Panc1 (cell line): ENCODE measurements around the gene RNASEH2B.

Source experiments
- SIN3A ChIP-seq: IDR thresholded peaks from 2 replicates; pipeline ENCODE4 v1.6.1; 2012; ENCODE audit warnings: low read depth, mild to moderate bottlenecking, low read length, moderate library complexity, borderline replicate concordance; ENCODE audit not compliant: insufficient read depth
- TF ChIP-seq, protein P1 (sequence below): fragments of 450-650 bp; IDR thresholded peaks from 2 replicates; pipeline ENCODE4 v1.5.1; 2017; ENCODE audit warnings: mild to moderate bottlenecking
- TF ChIP-seq, protein P2 (sequence below), 2 experiments: IDR thresholded peaks; 2 replicates each; pipeline ENCODE4 v1.6.1; 2011 to 2012; ENCODE audit warnings: low read depth in 2 of 2, control low read depth in 1 of 2, low read length in 1 of 2, mild to moderate bottlenecking in 1 of 2, moderate library complexity in 1 of 2; ENCODE audit not compliant: insufficient read depth in 1 of 2

DNA sequence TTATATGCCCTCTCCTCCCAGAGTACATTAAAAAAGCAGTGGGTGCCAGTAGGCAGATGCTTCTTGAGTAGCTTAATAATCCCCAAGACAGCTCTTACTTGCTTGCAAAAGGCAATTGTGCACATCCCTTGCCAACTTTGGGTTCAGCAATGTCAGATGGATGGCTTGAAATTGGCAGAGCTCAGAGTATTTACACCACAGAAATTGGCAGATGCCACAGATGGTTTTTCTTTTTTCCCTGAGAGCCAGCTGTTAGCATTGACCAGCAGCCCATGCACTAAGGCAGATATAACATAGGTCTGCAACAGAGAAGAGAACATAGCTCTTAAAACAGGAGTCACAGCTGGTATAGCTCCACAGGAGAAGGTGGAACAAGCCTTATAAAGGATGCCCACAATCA is 18.4 kb upstream of the RNASEH2B start:
- TF ChIP-seq, protein P1, sequence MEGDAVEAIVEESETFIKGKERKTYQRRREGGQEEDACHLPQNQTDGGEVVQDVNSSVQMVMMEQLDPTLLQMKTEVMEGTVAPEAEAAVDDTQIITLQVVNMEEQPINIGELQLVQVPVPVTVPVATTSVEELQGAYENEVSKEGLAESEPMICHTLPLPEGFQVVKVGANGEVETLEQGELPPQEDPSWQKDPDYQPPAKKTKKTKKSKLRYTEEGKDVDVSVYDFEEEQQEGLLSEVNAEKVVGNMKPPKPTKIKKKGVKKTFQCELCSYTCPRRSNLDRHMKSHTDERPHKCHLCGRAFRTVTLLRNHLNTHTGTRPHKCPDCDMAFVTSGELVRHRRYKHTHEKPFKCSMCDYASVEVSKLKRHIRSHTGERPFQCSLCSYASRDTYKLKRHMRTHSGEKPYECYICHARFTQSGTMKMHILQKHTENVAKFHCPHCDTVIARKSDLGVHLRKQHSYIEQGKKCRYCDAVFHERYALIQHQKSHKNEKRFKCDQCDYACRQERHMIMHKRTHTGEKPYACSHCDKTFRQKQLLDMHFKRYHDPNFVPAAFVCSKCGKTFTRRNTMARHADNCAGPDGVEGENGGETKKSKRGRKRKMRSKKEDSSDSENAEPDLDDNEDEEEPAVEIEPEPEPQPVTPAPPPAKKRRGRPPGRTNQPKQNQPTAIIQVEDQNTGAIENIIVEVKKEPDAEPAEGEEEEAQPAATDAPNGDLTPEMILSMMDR = no peak
- TF ChIP-seq, protein P2, sequence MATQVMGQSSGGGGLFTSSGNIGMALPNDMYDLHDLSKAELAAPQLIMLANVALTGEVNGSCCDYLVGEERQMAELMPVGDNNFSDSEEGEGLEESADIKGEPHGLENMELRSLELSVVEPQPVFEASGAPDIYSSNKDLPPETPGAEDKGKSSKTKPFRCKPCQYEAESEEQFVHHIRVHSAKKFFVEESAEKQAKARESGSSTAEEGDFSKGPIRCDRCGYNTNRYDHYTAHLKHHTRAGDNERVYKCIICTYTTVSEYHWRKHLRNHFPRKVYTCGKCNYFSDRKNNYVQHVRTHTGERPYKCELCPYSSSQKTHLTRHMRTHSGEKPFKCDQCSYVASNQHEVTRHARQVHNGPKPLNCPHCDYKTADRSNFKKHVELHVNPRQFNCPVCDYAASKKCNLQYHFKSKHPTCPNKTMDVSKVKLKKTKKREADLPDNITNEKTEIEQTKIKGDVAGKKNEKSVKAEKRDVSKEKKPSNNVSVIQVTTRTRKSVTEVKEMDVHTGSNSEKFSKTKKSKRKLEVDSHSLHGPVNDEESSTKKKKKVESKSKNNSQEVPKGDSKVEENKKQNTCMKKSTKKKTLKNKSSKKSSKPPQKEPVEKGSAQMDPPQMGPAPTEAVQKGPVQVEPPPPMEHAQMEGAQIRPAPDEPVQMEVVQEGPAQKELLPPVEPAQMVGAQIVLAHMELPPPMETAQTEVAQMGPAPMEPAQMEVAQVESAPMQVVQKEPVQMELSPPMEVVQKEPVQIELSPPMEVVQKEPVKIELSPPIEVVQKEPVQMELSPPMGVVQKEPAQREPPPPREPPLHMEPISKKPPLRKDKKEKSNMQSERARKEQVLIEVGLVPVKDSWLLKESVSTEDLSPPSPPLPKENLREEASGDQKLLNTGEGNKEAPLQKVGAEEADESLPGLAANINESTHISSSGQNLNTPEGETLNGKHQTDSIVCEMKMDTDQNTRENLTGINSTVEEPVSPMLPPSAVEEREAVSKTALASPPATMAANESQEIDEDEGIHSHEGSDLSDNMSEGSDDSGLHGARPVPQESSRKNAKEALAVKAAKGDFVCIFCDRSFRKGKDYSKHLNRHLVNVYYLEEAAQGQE (IDR thresholded peaks at IDR 0.05; ENCODE audit: insufficient read depth in 1 of 2, low read depth in 2 of 2, low read length in 1 of 2) = no peak
- TF ChIP-seq SIN3A = no peak
